GM18907 (cell line): ENCODE results near the gene PFKFB3.

Experiments
- ATAC-seq: cut with Tn5 transposase; IDR thresholded peaks from one replicate; pipeline ENCODE4 v1.9.1; 2021; ENCODE audit warnings: mild to moderate bottlenecking, moderate library complexity; ENCODE audit not compliant: unreplicated experiment

PFKFB3 gene

DNA sequence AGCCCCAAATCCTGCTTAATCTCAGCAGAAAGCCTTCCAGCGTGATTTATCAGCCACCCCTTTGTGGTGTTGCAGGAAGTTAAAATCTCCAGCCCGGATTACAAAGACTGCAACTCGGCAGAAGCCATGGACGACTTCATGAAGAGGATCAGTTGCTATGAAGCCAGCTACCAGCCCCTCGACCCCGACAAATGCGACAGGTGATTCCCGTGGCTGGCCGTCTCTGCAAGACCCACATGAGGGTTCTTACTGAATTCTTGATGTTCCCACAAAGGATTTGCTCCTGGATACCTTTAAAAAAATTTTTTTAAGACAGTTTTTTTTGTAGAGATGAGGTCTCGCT, 16.7 kb downstream of the PFKFB3 start:
- no peak for ATAC-seq

DNA sequence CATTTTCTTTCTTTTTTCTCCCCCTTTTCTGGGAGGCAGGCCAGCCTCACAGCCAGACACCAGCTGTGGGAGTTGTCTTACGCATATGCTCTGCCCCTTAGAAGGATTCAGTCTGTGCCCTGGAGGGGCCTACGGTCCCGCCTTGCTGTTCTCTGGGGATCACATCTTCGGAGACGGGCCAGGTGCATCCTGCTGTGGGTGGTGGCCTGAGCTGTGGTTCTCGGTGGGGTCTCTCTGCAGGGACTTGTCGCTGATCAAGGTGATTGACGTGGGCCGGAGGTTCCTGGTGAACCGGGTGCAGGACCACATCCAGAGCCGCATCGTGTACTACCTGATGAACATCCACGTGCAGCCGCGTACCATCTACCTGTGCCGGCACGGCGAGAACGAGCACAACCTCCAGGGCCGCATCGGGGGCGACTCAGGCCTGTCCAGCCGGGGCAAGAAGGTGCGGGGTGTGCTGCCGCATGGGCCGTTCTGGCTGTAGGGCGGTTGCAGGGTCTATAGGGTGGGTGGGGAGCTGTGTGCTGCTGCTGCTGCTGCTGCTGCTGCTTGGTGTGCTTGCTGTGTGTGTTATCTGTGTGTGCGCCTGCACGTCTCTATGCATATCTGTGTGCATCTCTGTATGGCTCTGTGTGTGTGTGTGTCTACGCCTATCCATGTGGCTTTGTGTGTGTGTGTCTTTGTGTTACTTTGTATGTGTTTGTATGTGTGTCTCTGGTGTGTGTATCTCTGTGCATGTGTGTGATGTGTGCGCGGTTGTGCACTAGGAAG, 17.9 kb downstream of the PFKFB3 start:
- ATAC-seq: no peak

DNA sequence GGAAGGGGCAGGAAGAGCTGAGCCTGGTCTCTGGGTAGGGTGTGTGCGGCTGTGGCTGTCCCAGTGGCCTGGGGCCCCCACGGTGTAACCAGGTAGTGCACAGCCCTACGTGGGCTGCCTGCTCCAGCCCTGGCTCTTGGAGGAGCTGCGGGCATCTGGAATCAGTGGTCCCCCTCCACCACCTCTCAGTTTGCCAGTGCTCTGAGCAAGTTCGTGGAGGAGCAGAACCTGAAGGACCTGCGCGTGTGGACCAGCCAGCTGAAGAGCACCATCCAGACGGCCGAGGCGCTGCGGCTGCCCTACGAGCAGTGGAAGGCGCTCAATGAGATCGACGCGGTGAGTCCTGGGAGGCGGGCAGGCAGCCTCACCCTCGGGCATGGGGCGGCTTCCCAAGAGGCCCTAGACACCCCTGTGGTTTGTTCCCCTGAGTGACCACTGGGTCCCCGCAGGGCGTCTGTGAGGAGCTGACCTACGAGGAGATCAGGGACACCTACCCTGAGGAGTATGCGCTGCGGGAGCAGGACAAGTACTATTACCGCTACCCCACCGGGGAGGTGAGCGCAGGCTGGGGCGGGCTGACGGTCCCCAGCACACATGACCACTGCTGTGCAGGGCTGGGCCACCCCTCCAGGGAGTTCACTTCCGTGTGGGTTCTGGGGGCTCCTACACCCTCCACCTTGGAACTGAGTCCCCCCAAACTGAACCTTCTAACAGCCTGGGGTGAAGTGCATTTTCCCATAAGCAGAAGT, 18.6 kb downstream of the PFKFB3 start:
- no peak for ATAC-seq

DNA sequence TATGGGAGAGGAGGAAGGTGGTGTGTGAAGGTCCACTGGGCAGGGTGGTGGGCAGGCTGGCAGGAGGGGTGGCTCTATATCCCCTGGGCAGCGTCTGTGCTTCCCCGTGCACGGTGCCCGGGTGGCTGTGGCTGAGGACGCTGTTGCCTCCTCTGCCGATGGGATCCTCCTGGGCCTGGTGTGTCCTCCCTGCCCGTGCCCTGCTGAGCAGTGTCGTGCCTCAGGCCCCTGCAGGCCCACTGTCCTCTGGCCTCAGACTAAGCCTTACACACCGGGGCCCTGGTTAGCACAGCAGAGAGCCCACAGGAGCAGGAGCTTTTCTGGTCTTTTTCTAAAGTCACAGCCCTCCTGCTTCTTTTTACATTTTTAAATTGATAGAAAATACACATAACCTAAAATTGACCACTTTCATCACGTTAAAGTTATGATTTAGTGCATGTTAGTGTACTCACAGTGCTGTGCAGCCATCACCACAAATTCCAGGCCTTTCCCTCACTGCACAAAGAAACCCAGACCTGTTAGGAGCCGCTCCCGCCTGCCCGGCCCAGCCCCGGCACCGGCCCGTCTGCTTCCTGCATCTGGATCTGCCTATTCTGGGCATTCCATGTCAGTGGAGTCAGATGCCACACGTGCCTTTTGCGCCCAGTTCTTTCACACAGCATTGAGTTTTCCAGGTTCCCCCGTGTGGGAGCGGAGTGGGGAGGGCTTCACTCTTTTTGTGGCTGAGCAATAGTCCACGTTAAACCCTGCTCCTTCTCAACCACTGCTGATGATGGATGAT, 19.4 kb downstream of the PFKFB3 start:
- no peak for ATAC-seq

DNA sequence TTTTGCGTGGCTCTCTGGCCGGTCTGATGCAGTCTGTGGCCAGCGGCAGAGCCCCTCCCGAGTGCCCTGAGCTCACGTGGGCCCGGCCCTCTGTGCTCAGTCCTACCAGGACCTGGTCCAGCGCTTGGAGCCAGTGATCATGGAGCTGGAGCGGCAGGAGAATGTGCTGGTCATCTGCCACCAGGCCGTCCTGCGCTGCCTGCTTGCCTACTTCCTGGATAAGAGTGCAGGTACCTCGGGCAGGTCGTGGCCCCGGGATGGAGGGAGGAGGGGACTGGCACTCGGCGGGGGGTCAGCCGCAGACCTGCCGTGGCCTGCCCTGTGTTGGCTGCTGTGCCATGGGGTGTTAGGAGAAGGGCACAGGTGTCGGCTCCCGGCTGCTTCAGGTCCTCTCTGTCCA, 20.0 kb downstream of the PFKFB3 start:
- ATAC-seq: no peak

DNA sequence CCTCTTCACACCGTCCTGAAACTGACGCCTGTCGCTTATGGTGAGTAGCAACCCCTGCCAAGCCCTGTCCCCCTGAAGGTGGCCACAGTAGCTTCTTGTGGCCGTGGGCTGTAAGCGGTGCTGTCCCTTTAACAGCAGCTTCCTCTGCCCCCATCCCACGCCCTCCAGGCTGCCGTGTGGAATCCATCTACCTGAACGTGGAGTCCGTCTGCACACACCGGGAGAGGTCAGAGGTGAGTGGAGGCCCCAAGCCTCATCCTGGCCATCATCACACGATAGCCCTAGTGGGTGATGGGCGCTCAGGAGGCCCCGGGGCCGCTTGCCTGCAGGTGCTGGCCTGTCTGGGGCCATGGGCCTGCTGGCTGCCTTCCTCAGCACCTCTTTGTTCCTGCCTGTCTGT, 21.2 kb downstream of the PFKFB3 start:
- ATAC-seq: no peak

DNA sequence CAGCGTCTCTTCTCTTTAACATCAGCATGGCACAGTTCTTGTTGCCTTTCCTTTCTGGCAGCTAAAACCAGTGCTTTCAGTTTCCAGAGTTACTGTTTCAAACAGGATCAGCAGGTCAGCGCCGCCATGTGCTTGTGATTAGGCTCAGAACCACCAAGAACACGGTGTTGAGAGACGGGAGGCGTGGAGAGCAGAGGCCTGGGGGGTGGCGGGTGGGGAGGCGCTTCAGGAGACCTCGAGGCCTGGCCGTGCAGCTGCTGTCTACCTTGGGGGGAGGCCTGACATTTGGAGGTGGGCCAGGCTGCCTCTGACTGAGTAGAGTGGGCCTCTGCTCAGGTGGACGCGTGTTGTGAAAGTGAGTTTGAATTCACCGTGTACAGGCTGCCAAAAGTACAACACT, 22.0 kb downstream of the PFKFB3 start:
- ATAC-seq: no peak

DNA sequence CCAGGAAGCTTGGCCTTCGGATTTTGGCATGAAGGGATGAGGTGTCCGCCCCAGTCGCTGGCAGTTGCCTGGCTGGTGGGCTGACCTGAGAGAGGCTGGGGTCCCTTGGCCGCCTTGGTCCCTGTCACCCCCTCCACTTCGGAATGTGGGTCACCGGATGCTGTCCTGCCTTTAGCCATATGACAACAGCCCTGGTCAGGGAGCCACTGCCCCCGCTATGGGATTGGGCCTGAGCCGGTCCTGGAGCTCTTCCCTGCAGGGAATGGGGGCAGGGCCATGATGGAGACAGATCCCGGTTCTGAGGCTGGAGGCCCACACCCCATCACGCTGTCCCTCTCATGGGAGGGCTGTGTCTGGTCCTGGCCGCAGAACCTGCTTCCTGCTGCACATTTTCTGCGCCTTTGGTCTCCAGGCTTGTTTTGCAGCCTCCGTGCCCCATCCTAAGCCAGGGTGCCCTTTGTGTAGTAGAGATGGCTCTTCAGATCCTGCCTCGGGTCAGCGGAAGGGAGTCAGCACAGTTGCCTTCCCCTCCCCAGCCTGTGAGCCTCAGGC, 22.6 kb downstream of the PFKFB3 start:
- no peak for ATAC-seq

DNA sequence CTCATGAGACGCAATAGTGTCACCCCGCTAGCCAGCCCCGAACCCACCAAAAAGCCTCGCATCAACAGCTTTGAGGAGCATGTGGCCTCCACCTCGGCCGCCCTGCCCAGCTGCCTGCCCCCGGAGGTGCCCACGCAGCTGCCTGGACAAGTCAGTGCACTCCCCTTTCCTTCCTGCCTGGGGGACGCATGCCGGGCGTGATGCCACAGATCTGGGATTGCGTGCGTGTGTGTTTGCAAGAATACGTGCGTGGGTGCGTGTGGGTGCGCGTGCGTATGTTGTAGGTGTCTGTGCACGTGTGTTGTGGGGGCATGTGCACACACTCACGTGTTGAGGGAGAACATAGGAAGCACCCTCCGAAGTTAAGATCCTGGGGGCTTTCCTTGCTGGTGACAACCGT, 23.5 kb downstream of the PFKFB3 start:
- no peak for ATAC-seq

DNA sequence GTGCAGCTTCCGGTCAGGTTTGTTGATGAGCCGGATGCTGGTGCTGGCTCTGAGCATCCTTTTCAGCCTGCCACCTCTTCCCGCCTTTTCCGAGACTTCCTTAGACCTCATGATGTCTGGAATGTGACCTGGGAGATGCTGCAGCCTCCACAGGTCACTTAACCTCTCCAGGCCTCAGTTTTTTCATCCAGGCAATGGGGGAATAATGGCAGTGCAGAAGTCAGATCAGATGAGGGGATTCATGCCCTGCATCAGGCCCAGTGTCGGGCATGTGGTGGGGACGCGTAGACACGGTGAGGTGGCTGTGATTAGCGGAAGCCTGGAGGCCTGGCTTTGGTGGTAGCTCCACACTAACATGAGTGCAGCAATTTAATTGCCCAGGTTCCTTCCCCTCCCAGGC, 24.6 kb downstream of the PFKFB3 start:
- no peak for ATAC-seq

DNA sequence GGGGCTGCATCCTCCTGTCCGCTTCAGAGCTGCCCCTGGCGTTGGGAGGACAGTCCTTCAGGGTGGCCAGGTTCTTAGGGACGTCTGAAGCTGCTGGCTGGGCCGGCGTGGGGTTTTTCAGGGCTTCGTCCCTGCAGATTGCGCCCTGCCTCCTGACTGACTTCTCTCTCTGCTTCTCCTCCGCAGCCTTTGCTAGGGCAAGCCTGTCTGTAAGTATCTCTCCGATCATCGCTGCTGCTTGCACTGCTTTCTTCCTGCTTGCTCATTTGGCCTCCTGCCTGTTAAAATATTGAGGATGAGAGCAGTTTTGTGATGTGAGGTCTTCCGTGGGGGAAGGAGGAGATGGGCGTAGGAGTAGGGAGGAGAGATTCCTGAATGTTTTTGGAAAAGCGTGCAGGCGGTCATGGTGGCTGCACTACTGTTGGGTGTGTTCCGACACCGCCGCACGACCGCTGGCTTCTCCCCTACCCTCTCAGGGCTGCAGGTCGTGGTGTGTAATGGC, 25.3 kb downstream of the PFKFB3 start:
- no peak for ATAC-seq

DNA sequence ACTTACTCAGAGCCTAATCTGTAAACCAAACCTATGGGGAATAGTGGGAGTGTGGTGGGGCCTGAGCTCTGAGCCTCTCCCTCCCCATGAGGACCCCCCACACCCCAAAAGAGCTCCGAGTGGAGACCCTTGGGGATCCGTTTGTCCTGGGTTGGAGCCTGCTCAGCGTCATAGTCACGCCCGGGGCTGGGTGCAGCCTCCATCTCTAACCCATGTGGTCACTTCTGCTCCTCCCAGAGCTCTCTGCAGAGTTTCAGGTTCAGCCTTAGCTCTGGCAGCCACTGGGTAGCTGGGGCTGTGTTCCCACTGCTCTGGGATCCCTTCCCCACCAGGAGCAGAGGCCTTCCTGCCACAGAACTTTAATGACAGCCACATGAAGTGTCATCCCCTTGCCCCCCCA, 25.9 kb downstream of the PFKFB3 start:
- ATAC-seq: no peak

DNA sequence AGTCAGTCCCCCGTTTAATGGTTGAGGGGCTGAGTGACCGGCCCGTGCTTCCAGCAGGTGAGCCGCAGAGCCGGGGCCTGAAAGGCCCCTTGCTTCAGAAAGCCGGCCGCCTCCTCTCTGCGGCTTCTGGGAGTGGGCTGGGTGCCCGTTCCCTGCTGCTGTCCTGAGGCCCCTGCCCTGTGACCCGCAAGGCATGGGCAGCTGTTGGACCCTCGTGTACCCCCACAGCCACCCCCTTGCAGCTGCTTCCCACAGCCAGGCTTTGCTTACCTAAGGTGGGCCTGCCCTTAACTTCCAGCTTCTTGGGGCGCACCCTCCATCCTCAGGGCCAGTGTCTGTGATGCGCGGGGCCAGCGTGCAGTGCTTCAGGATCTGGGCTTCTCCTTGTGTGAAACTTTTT, 26.6 kb downstream of the PFKFB3 start:
- ATAC-seq: no peak

DNA sequence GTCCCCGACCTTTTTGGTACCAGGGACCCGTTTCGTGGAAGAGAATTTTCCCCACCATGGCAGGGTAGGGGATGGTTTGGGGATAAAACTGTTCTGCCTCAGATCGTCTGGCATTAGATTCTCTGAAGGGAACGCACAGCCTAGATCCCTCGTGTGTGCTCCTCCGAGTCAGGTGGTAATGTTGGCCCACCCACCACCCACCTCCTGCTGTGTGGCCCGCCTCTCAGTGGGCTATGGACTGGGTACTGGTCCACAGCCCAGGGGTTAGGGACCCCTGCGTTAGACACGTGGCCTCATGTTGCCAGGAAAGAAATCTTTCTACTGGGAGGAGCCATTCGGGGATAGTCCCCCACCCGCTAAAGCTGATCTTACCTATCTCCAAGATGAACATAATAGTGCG, 27.0 kb downstream of the PFKFB3 start:
- ATAC-seq: no peak

DNA sequence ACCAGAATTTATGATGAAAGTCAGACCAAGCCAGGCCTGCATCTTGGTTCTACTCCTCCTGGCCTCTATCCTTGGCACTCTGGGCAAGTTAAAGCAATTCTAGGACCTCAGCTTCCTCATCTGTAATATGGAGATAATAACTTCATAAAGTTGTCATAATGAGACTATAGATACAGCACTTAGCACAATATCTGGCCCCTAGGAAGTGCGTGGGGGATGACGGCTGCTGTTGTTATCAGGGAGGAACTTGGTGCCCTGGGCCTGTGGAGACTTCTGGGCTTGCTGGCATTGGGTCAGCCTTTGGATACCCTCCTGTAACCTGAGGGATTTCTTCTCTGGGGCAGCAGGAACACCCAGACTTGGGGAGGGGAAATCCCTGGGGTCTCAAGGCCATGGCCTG, 27.6 kb downstream of the PFKFB3 start:
- ATAC-seq: no peak

DNA sequence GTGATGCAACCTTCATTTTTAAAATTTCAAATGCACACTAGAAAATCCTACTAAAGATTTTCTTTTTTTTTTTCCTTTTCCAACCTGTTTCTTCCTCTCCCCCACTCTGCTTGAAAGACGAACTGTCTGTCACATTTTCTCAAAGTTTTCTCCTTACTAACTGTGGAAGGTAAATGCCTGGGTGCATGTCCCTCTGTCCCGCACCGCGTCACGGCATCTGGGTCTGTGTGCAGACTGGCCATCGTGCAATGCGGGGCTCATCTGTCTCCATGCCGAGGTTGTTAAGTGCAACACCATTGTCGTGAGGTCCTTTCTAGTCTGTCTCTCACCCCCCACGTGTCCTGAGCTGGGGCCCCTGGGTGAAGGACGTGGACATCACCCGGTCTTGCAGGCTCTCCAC, 28.4 kb downstream of the PFKFB3 start:
- ATAC-seq: no peak

DNA sequence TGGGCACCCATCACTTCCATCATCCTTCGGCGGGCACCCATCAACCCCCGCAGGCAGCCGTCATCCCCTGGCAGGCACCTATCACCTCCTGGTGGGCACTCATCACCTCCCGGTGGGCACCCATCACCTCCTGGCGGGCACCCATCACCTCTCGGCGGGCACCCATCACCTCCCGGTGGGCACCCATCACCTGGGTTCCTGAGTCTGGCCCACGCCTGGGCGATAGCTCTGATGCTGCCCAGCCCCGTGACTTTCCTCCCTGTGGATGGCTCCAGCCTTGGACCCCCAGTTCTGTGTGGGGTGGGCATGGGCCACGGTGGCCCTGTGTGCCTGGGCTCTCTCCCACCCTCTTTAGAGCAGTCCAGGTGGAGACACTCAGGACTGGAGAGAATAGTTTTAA, 29.0 kb downstream of the PFKFB3 start:
- ATAC-seq: no peak

DNA sequence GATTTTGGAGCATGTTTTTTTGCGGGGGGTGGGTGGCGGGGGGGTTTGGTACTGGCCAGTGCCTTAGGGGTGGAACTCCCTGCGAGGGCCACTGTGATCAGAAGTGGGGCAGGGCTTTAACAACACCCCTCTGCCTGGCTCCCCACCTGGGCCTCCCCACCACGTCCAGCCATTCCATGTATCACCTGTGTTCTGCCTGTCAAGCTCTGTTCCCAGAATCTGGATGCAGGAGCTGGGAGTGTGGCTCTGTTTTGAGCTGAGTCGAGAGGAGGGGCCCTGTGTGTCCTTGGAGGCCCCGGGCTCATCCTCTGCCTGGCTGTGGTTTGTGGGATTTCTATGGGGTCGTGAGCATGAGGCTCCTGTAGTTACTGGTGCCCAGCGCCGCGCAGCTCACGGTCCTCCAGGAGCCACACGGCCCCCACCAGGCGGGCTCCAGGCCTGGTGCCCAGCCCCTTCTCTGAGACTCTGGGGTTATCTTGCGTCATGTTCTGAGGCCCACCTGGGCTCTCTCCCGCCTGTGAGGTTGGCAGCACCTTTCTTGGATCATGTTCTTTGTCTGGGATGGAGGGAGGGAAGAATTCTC, 29.6 kb downstream of the PFKFB3 start:
- no peak for ATAC-seq

DNA sequence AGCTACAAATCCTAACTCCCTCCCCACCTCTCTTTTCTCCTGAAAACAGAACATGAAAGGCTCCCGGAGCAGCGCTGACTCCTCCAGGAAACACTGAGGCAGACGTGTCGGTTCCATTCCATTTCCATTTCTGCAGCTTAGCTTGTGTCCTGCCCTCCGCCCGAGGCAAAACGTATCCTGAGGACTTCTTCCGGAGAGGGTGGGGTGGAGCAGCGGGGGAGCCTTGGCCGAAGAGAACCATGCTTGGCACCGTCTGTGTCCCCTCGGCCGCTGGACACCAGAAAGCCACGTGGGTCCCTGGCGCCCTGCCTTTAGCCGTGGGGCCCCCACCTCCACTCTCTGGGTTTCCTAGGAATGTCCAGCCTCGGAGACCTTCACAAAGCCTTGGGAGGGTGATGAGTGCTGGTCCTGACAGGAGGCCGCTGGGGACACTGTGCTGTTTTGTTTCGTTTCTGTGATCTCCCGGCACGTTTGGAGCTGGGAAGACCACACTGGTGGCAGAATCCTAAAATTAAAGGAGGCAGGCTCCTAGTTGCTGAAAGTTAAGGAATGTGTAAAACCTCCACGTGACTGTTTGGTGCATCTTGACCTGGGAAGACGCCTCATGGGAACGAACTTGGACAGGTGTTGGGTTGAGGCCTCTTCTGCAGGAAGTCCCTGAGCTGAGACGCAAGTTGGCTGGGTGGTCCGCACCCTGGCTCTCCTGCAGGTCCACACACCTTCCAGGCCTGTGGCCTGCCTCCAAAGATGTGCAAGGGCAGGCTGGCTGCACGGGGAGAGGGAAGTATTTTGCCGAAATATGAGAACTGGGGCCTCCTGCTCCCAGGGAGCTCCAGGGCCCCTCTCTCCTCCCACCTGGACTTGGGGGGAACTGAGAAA, 30.4 kb downstream of the PFKFB3 start:
- ATAC-seq: no peak

DNA sequence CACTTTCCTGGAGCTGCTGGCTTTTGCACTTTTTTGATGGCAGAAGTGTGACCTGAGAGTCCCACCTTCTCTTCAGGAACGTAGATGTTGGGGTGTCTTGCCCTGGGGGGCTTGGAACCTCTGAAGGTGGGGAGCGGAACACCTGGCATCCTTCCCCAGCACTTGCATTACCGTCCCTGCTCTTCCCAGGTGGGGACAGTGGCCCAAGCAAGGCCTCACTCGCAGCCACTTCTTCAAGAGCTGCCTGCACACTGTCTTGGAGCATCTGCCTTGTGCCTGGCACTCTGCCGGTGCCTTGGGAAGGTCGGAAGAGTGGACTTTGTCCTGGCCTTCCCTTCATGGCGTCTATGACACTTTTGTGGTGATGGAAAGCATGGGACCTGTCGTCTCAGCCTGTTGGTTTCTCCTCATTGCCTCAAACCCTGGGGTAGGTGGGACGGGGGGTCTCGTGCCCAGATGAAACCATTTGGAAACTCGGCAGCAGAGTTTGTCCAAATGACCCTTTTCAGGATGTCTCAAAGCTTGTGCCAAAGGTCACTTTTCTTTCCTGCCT, 31.1 kb downstream of the PFKFB3 start:
- ATAC-seq: no peak
